Testis (tissue), 3 donors: ENCODE results near the gene SC5D. TPM values are rescaled to one million over a fixed set of nuclear protein-coding genes. Genes with fewer than 3 reads are reported as not detected.

ENCODE experiments used
- DNase-seq: peaks from one replicate; pipeline ENCODE4 v3.0.0-alpha.2; 2019
- H3K27ac ChIP-seq, 2 donors: fragments of 200-600 bp; sonication (generic); one replicate each; pipeline ENCODE4 v1.5.1; 2019
- H3K27me3 ChIP-seq: fragments of 200-600 bp; sonication (generic); one replicate; pipeline ENCODE4 v1.5.1; 2019
- H3K36me3 ChIP-seq: fragments of 200-600 bp; sonication (generic); one replicate; pipeline ENCODE4 v1.5.1; 2017; ENCODE audit warnings: low read depth; ENCODE audit errors: missing control alignments
- H3K4me1 ChIP-seq: fragments of 200-600 bp; sonication (generic); one replicate; pipeline ENCODE4 v1.5.1; 2019
- H3K4me3 ChIP-seq, 2 donors: fragments of 200-600 bp; sonication (generic); one replicate each; pipeline ENCODE4 v1.5.1; 2017 to 2019
- H3K9me3 ChIP-seq: fragments of 200-600 bp; sonication (generic); one replicate; pipeline ENCODE4 v1.5.1; 2017
- POLR2A ChIP-seq: fragments of 450-650 bp; IDR thresholded peaks from one replicate; pipeline ENCODE4 v1.6.1; 2017; ENCODE audit warnings: antibody characterized with exemption, mild to moderate bottlenecking, moderate library complexity
- WGBS, 2 donors: methylation state at CpG; one replicate each; pipeline ENCODE4 v1.1.5; 2018; 5-methylcytosine and 5-hydroxymethylcytosine counted together
- intact Hi-C: fragments of 100-400 bp; cut with DNase I; formaldehyde crosslinking; loops from one replicate; pipeline ENCODE4 v1.15.1; 2023; ENCODE audit warnings: low total_unique reads
- polyA plus RNA-seq: library from polyadenylated mRNA; stranded (reverse); fragments of 350-450 nt; fragmentation: Illumina TruSeq; extraction: RNeasy Lipid Tissue Mini Kit (QIAGEN cat#74804); gene quantifications from one replicate; pipeline ENCODE4 v1.2.3, GENCODE V29; 2014; ENCODE audit warnings: low read depth, low replicate concordance; ENCODE audit not compliant: insufficient read depth
- total RNA-seq, 2 donors: library from RNA; depleted of rRNA; stranded (reverse); fragments of >200 nt; gene quantifications; one replicate each; pipeline ENCODE4 v1.2.3, GENCODE V29; 2016
- TF ChIP-seq, protein P1 (sequence below), 3 experiments: fragments of 450-650 bp in 2 of 3; fragments of 200-600 bp in 1 of 3; sonication (generic) in 1 of 3; IDR thresholded peaks; one replicate each; pipeline ENCODE4 v1.5.1; 2016 to 2019; ENCODE audit warnings: antibody characterized with exemption in 3 of 3, mild to moderate bottlenecking in 2 of 3, moderate library complexity in 1 of 3

Gene SC5D
- total and polyA plus RNA-seq, 3 donors from 2014 or later, result 34.6 to 46.4 (median 41.3) TPM

DNA sequence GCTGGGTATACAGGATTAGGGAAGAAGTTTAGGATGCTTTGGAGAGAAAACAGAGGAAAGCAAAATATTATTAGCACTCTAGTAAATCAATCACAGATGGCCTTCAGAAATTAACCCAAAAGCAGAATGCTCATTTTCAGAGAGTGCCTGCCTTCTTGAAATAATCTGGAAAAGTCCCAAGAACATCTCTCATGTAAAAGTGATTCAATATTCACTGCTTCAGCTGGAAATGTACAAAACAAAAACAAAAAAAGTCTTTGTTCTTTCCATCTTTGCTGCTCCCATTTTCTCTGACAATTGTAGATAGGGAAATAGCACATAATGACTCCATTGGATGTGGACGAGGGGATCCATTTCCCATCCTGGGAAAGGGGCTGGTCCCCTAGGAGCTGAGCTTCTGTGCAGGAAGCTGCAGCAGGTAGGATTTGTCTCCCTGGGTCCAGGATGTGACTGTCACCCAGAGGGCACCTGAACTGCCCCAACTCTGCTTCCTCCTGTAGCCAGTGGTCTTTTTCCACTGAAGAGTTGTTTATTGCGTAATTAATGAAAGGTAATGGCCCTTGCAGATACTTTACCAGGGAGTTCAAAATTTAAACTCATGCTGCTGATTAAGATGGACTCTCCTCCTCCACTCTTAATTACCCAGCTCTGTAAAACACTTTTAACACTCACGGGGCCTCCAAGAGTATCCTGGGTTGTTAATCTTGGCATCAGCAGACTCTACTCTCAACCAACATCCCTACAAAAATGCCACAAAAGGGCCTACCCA is 57.9 kb downstream of the SC5D start:
- TF ChIP-seq, protein P1, sequence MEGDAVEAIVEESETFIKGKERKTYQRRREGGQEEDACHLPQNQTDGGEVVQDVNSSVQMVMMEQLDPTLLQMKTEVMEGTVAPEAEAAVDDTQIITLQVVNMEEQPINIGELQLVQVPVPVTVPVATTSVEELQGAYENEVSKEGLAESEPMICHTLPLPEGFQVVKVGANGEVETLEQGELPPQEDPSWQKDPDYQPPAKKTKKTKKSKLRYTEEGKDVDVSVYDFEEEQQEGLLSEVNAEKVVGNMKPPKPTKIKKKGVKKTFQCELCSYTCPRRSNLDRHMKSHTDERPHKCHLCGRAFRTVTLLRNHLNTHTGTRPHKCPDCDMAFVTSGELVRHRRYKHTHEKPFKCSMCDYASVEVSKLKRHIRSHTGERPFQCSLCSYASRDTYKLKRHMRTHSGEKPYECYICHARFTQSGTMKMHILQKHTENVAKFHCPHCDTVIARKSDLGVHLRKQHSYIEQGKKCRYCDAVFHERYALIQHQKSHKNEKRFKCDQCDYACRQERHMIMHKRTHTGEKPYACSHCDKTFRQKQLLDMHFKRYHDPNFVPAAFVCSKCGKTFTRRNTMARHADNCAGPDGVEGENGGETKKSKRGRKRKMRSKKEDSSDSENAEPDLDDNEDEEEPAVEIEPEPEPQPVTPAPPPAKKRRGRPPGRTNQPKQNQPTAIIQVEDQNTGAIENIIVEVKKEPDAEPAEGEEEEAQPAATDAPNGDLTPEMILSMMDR (IDR thresholded peaks at IDR 0.05), result no peak
- TF ChIP-seq POLR2A, result no peak
- no peak overlapping the region for H3K4me3 ChIP-seq

DNA sequence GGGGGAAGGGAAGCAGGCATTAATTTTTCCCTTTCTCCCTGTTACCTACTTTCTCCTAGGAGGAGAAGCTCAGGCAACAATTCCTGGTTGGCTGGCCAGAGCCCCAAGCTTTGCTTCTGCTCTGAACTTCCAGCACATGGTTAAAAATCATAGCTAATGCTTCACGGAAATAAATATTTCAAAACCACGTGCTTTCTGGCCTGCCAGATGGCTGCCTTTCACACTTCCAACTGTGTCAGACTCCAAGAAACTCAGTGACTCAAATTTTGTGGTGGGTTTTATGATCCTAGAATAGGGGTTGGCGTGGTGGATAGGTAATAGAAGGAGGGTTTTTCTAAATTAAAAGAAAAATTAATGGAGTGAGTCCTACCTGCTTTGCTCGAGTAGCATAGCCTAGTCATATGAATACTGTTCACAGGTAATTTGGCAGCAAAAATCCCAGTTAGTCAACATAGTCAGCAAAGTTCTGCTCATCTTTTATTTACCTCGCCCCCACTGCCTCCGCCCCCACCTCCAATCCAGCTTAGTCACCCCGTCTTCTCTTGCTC is 58.6 kb downstream of the SC5D start:
- intact Hi-C loops, result no loop called here
- H3K9me3 ChIP-seq, result no peaks in the 10 kb centered on the region
- no peaks in the 10 kb centered on the region for H3K36me3 ChIP-seq
- no peak for DNase-seq
- TF ChIP-seq, protein P1 (IDR thresholded peaks at IDR 0.05), result no peak
- no peak for TF ChIP-seq POLR2A
- H3K27ac ChIP-seq, result no peak overlapping the region
- 68 to 85% methylated on average over 7 of the region's 7 CpGs for WGBS, 2 donors
- H3K27me3 ChIP-seq, result no peaks in the 10 kb centered on the region
- peaks cover 11% of the 10 kb centered on the region for H3K4me1 ChIP-seq
- no peak overlapping the region for H3K4me3 ChIP-seq

More for the DNA sequence above, 57.9 kb downstream of the SC5D start:
- no peaks in the 10 kb centered on the region for H3K36me3 ChIP-seq
- intact Hi-C loops, result no loop called here
- 60 to 71% methylated on average over 3 of the region's 3 CpGs for WGBS, 2 donors
- H3K27me3 ChIP-seq, result no peaks in the 10 kb centered on the region
- peaks cover 11% of the 10 kb centered on the region for H3K4me1 ChIP-seq
- no peaks in the 10 kb centered on the region for H3K9me3 ChIP-seq
- H3K27ac ChIP-seq, result no peak overlapping the region
- DNase-seq, result no peak

DNA sequence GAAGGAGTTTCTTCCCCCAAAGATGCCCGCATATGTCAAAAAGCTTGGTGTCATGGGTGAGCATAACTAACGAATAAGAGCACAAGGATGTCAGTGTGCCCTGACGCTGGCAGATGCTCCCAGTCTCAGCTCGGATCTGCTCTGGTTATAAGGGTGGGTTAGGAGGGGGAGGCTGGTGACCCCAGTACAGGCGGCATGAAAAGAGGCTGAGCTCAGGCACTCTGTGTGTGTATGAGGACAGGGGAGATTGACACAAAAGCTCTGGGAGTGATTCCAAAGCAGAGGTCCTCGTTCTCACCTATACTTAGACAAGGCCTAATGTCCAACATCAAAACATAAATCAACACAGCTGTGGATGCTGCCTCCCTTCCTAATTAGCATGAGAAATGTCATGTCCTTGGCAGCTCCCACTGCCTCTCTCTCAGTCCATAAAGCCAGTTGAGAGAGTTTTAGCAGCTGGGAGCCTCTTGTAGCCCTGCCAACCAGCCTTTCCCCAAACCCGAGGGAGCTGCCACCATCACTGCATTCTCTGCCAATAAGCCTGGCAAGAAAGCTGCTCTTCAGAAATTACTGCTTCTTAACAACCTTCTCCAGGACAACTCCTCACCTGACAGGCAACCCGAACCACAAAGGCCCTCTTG is 59.8 kb downstream of the SC5D start:
- Histone ChIP-seq H3K4me1 (peaks cover 11% of the 10 kb centered on the region), H3K27ac (no peak overlapping the region), H3K36me3 (no peaks in the 10 kb centered on the region), H3K27me3 (no peaks in the 10 kb centered on the region), H3K9me3 (no peaks in the 10 kb centered on the region), H3K4me3 (no peak overlapping the region)
- TF ChIP-seq, protein P1 (IDR thresholded peaks at IDR 0.05), result no peak
- no peak for TF ChIP-seq POLR2A
- WGBS, 2 donors, result 43 to 45% methylated on average over 7 to 8 of the region's 8 CpGs
- no peak for DNase-seq
- intact Hi-C loops, result no loop called here

DNA sequence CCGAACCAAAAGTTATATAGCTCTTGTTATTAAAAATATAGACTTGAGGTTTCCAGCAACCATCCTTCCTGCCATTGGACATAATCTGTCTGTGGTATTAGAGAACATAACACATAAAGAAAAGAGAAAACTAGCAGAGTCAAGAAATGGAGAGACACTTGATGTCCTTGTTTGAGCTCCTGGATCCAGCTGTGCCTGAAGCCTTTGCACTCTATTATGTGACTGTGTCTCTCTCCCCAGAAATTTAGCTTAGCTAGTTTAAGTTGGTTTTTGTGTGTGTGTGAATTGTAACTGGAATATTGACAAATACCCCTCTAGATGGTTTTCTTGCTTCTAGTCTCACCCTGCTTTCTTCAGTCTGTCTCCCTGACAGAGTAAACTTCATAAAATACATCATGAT is 61.6 kb downstream of the SC5D start:
- Histone ChIP-seq H3K27me3 (no peaks in the 10 kb centered on the region), H3K27ac (no peak overlapping the region), H3K4me1 (peaks cover 5% of the 10 kb centered on the region), H3K9me3 (no peaks in the 10 kb centered on the region), H3K36me3 (no peaks in the 10 kb centered on the region), H3K4me3 (no peak overlapping the region)
- no peak for DNase-seq
- TF ChIP-seq, protein P1 (IDR thresholded peaks at IDR 0.05), result no peak
- TF ChIP-seq POLR2A, result no peak
- intact Hi-C loops, result no loop called here
- 82 to 93% methylated on average over 1 of the region's 1 CpG for WGBS, 2 donors
